Measurements from ENCODE around the gene JMJD7. TPM values are rescaled to one million over a fixed set of nuclear protein-coding genes. Genes with fewer than 3 reads are reported as not detected.

JMJD7 gene
- total RNA-seq, 1 donor, result 3.1 TPM

- H3K4me3 ChIP-seq (ENCODE audit: low read depth, low read length), result no peak overlapping the region
- no peak for TF ChIP-seq CTCF (IDR thresholded peaks at IDR 0.05; ENCODE audit: insufficient read depth, low read length)
- DNase-seq (ENCODE audit: low read depth), result no peak
Observed at GRCh38 chr15:41860049-41860828, 32.3 kb downstream of the JMJD7 start.

DNA sequence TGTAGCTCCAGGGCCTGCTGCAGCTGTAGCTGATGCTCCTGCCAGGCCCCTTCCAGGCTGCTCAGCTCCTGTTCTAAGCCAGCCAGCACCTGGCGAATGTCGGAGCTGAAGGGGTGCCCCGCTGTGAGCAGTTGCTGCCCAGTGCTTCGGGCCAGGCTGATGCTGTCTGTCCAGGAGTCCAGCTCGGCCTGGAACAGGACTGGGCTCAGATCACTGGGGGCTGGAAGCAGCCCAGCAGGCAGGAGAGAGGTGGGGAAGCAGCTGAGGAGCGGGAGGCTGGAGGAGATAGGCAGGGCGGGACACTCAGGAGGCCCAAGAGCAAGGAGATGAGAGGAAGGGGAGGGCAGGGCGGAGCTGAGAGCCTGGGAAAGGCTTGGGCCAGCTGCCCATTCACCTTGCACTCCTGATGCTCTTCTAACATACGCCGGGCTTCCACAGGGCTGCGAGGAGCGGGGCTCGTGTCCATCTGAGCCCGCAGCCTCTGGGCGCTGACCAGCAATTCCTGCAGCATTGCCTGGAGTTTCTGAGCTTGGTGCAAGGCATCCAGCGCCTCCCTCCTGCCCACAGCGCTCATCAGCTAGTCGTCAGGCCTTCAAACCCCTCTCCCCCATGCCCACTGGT lies 34.0 kb downstream of the JMJD7 start:
- H3K4me3 ChIP-seq (ENCODE audit: low read depth, low read length), result no peak overlapping the region
- no peak for TF ChIP-seq CTCF (IDR thresholded peaks at IDR 0.05; ENCODE audit: insufficient read depth, low read length)
- no peak for DNase-seq (ENCODE audit: low read depth)

- no peak for TF ChIP-seq CTCF (IDR thresholded peaks at IDR 0.05; ENCODE audit: insufficient read depth, low read length)
Observed at GRCh38 chr15:41862515-41863116, 34.7 kb downstream of the JMJD7 start.

GRCh38 chr15:41865490-41866055 lies 37.7 kb downstream of the JMJD7 start:
- DNase-seq (ENCODE audit: low read depth), result no peak
- no peak for TF ChIP-seq CTCF (IDR thresholded peaks at IDR 0.05; ENCODE audit: insufficient read depth, low read length)
- no peak overlapping the region for H3K4me3 ChIP-seq (ENCODE audit: low read depth, low read length)

More at GRCh38 chr15:41862515-41863116, 34.7 kb downstream of the JMJD7 start:
- DNase-seq (ENCODE audit: low read depth), result no peak
- H3K4me3 ChIP-seq (ENCODE audit: low read depth, low read length), result no peak overlapping the region

GRCh38 chr15:41866263-41866703 lies 38.4 kb downstream of the JMJD7 start:
- no peak for TF ChIP-seq CTCF (IDR thresholded peaks at IDR 0.05; ENCODE audit: insufficient read depth, low read length)

GRCh38 chr15:41866872-41867579 lies 39.1 kb downstream of the JMJD7 start:
- no peak for DNase-seq (ENCODE audit: low read depth)
- TF ChIP-seq CTCF (IDR thresholded peaks at IDR 0.05; ENCODE audit: insufficient read depth, low read length), result no peak
- no peak overlapping the region for H3K4me3 ChIP-seq (ENCODE audit: low read depth, low read length)

More at GRCh38 chr15:41866263-41866703, 38.4 kb downstream of the JMJD7 start:
- no peak overlapping the region for H3K4me3 ChIP-seq (ENCODE audit: low read depth, low read length)
- no peak for DNase-seq (ENCODE audit: low read depth)
